Measurements from ENCODE around the gene CSNK1A1.

The CSNK1A1 gene

GRCh38 chr5:149541893-149542292, 9.3 kb downstream of the CSNK1A1 start:
- no peak for TF ChIP-seq FOXP2 (optimal IDR thresholded peaks at IDR 0.05; ENCODE audit: borderline replicate concordance, extremely low read depth, extremely low read length, insufficient read depth)
- TF ChIP-seq POLR2AphosphoS5 (IDR thresholded peaks at IDR 0.05; ENCODE audit: low read depth, low read length): no peak
- no peak for TF ChIP-seq SIN3A (IDR thresholded peaks at IDR 0.05; ENCODE audit: borderline replicate concordance, insufficient read depth, low read length)
- no peak for TF ChIP-seq TAF1 (IDR thresholded peaks at IDR 0.05; ENCODE audit: borderline replicate concordance, insufficient read depth, low read length)
- TF ChIP-seq REST (IDR thresholded peaks at IDR 0.05; ENCODE audit: insufficient read depth in 1 of 2, low read depth in 2 of 2, low read length in 2 of 2): no peak

- no peak for TF ChIP-seq FOXP2 (optimal IDR thresholded peaks at IDR 0.05; ENCODE audit: borderline replicate concordance, extremely low read depth, extremely low read length, insufficient read depth)
- TF ChIP-seq REST (IDR thresholded peaks at IDR 0.05; ENCODE audit: insufficient read depth in 1 of 2, low read depth in 2 of 2, low read length in 2 of 2): no peak
- TF ChIP-seq SIN3A (IDR thresholded peaks at IDR 0.05; ENCODE audit: borderline replicate concordance, insufficient read depth, low read length): no peak
- TF ChIP-seq TAF1 (IDR thresholded peaks at IDR 0.05; ENCODE audit: borderline replicate concordance, insufficient read depth, low read length): no peak
- TF ChIP-seq POLR2AphosphoS5 (IDR thresholded peaks at IDR 0.05; ENCODE audit: low read depth, low read length): no peak
Measured at GRCh38 chr5:149540089-149540488, 11.2 kb downstream of the CSNK1A1 start.

GRCh38 chr5:149537374-149537975, 13.8 kb downstream of the CSNK1A1 start:
- no peak for TF ChIP-seq TAF1 (IDR thresholded peaks at IDR 0.05; ENCODE audit: borderline replicate concordance, insufficient read depth, low read length)
- TF ChIP-seq SIN3A (IDR thresholded peaks at IDR 0.05; ENCODE audit: borderline replicate concordance, insufficient read depth, low read length): no peak

GRCh38 chr5:149532413-149532812, 18.8 kb downstream of the CSNK1A1 start:
- TF ChIP-seq FOXP2 (optimal IDR thresholded peaks at IDR 0.05; ENCODE audit: borderline replicate concordance, extremely low read depth, extremely low read length, insufficient read depth) (no peak), SIN3A (IDR thresholded peaks at IDR 0.05; ENCODE audit: borderline replicate concordance, insufficient read depth, low read length) (no peak), REST (IDR thresholded peaks at IDR 0.05; ENCODE audit: insufficient read depth in 1 of 2, low read depth in 2 of 2, low read length in 2 of 2) (no peak), POLR2AphosphoS5 (IDR thresholded peaks at IDR 0.05; ENCODE audit: low read depth, low read length) (no peak), TAF1 (IDR thresholded peaks at IDR 0.05; ENCODE audit: borderline replicate concordance, insufficient read depth, low read length) (no peak)

GRCh38 chr5:149529463-149529862, 21.8 kb downstream of the CSNK1A1 start:
- TF ChIP-seq FOXP2 (optimal IDR thresholded peaks at IDR 0.05; ENCODE audit: borderline replicate concordance, extremely low read depth, extremely low read length, insufficient read depth) (no peak), SIN3A (IDR thresholded peaks at IDR 0.05; ENCODE audit: borderline replicate concordance, insufficient read depth, low read length) (no peak), TAF1 (IDR thresholded peaks at IDR 0.05; ENCODE audit: borderline replicate concordance, insufficient read depth, low read length) (no peak), POLR2AphosphoS5 (IDR thresholded peaks at IDR 0.05; ENCODE audit: low read depth, low read length) (no peak), REST (IDR thresholded peaks at IDR 0.05; ENCODE audit: insufficient read depth in 1 of 2, low read depth in 2 of 2, low read length in 2 of 2) (no peak)

Data from PFSK-1 (cell line).